Panc1 (cell line): ENCODE data around the gene AQP5. TPM values are rescaled to one million over a fixed set of nuclear protein-coding genes. Genes with fewer than 3 reads are reported as not detected.

Experiments used
- ATAC-seq: fragments of 200-7000 bp; cut with Tn5 transposase; 2 replicates; pipeline ENCODE4 v1.9.1; 2020; ENCODE audit warnings: mild to moderate bottlenecking, moderate library complexity
- BruUV-seq: library from RNA; stranded (reverse); fragments of 400-500 nt; replicated peaks from 2 replicates; lab custom pipeline; 2021; lab: Mats Ljungman, UMichigan
- CTCF ChIA-PET: fragments of 300-600 bp; sonication (Branson Sonifier 250); formaldehyde crosslinking; loops from one replicate; lab custom pipeline; 2022; ENCODE audit warnings: antibody characterized with exemption; lab: Charles Lee
- POLR2A ChIA-PET: fragments of 300-600 bp; sonication (Branson Sonifier 250); formaldehyde crosslinking; loops from one replicate; lab custom pipeline; 2022; ENCODE audit warnings: antibody characterized with exemption; lab: Charles Lee
- DNase-seq: peaks from one replicate; pipeline ENCODE4 v3.0.0-alpha.2; 2010; ENCODE audit warnings: low read depth, low spot score
- H3K27ac ChIP-seq: 2 replicates; pipeline ENCODE4 v1.5.1; 2011; ENCODE audit warnings: mild to moderate bottlenecking, low read length, inconsistent platforms
- H3K27me3 ChIP-seq: fragments of 200-500 bp; sonication (Bioruptor generic); 2 replicates; pipeline ENCODE4 v1.6.0; 2014; ENCODE audit warnings: low read length, inconsistent platforms; ENCODE audit not compliant: control insufficient read depth, insufficient read depth
- H3K36me3 ChIP-seq: fragments of 200-500 bp; sonication (Bioruptor generic); 2 replicates; pipeline ENCODE4 v1.5.1; 2014; ENCODE audit warnings: inconsistent platforms, mild to moderate bottlenecking, low read length, moderate library complexity; ENCODE audit not compliant: control insufficient read depth, insufficient read depth
- H3K4me1 ChIP-seq: 2 replicates; pipeline ENCODE4 v1.5.1; 2011; ENCODE audit warnings: inconsistent platforms, mild to moderate bottlenecking, low read length, moderate library complexity; ENCODE audit not compliant: control insufficient read depth, insufficient read depth
- H3K4me3 ChIP-seq, 2 experiments: 2 replicates each; pipeline ENCODE4 v1.5.1; 2011 to 2012; ENCODE audit warnings: low read depth in 2 of 2, low read length in 2 of 2, mild to moderate bottlenecking in 2 of 2, inconsistent platforms in 1 of 2, moderate library complexity in 1 of 2
- H3K9me3 ChIP-seq: fragments of 200-500 bp; sonication (Bioruptor generic); 2 replicates; pipeline ENCODE4 v1.5.1; 2014; ENCODE audit warnings: low read depth, mild to moderate bottlenecking, inconsistent platforms, low read length, moderate library complexity; ENCODE audit not compliant: control insufficient read depth, insufficient read depth
- CTCF ChIP-seq: fragments of 450-650 bp; IDR thresholded peaks from 2 replicates; pipeline ENCODE4 v1.5.1; 2017; ENCODE audit warnings: mild to moderate bottlenecking
- POLR2AphosphoS5 ChIP-seq: IDR thresholded peaks from 2 replicates; pipeline ENCODE4 v1.6.1; 2012; ENCODE audit warnings: mild to moderate bottlenecking, low read depth, low read length, moderate library complexity
- REST ChIP-seq, 2 experiments: IDR thresholded peaks; 2 replicates each; pipeline ENCODE4 v1.6.1; 2011 to 2012; ENCODE audit warnings: low read depth in 2 of 2, control low read depth in 1 of 2, low read length in 1 of 2, mild to moderate bottlenecking in 1 of 2, moderate library complexity in 1 of 2; ENCODE audit not compliant: insufficient read depth in 1 of 2
- SIN3A ChIP-seq: IDR thresholded peaks from 2 replicates; pipeline ENCODE4 v1.6.1; 2012; ENCODE audit warnings: low read depth, mild to moderate bottlenecking, low read length, moderate library complexity, borderline replicate concordance; ENCODE audit not compliant: insufficient read depth
- TCF7L2 ChIP-seq: IDR thresholded peaks from 2 replicates; pipeline ENCODE4 v1.6.1; 2011; ENCODE audit warnings: mild to moderate bottlenecking, low read depth, low read length, inconsistent platforms
- in situ Hi-C: cut with HindIII; loops from 2 replicates; pipeline ENCODE4 v1.10.0; 2016; ENCODE audit warnings: low sequenced_read_pairs, low pct_unique_long_range_greater_than_20kb
- intact Hi-C: fragments of 100-400 bp; cut with micrococcal nuclease; formaldehyde crosslinking; loops from one replicate; pipeline ENCODE4 v1.10.0; 2022; ENCODE audit not compliant: unreplicated experiment
- total RNA-seq: library from RNA; stranded (reverse); gene quantifications from one replicate; pipeline ENCODE4 v1.2.1, GENCODE V29; 2021; ENCODE audit not compliant: unreplicated experiment

Gene AQP5
- total RNA-seq, 1 experiment from 2014 or later, result 0.72 TPM

- intact Hi-C loops, result no loop called here
- peaks cover 4% of the 10 kb centered on the region for H3K4me1 ChIP-seq
- in situ Hi-C loops, result no loop called here
- no peaks in the 10 kb centered on the region for H3K36me3 ChIP-seq
- TF ChIP-seq CTCF, result no peak
- TF ChIP-seq TCF7L2, result no peak
- no peak for TF ChIP-seq POLR2AphosphoS5
- no peak for TF ChIP-seq REST (IDR thresholded peaks at IDR 0.05; ENCODE audit: insufficient read depth in 1 of 2, low read depth in 2 of 2, low read length in 1 of 2)
- no peak for TF ChIP-seq SIN3A
- no peaks in the 10 kb centered on the region for H3K9me3 ChIP-seq
- CTCF ChIA-PET, result interaction anchor here (0.6 to 0.7 kb wide), 2 partner anchors 58 kb away, joined by 5 read pairs; no protein-coding TSS in a partner anchor
- no peaks in the 10 kb centered on the region for H3K27me3 ChIP-seq
- DNase-seq (no peak), ATAC-seq (no peak)
- POLR2A ChIA-PET, result no interaction called here
- H3K27ac ChIP-seq, result no peak overlapping the region
- BruUV-seq, result no TSS peak
- H3K4me3 ChIP-seq, result no peak overlapping the region
These were observed 19.1 kb downstream of the AQP5 start for GRCh38 chr12:49980501-49981349.

- intact Hi-C loops (no loop called here), in situ Hi-C loops (no loop called here)
- Histone ChIP-seq H3K27ac (no peak overlapping the region), H3K36me3 (peaks cover 3% of the 10 kb centered on the region; the same call in 1 of the 2 replicates), H3K9me3 (no peaks in the 10 kb centered on the region), H3K27me3 (no peaks in the 10 kb centered on the region), H3K4me1 (peaks cover 4% of the 10 kb centered on the region), H3K4me3 (no peak overlapping the region)
- ATAC-seq, result no peak
- CTCF ChIA-PET, result no interaction called here
- POLR2A ChIA-PET, result interaction anchor here (0.6 kb wide), 2 partner anchors 102 to 123 kb away, joined by 3 to 10 read pairs; partner anchors contain the start of gene SMARCD1
- BruUV-seq, result no TSS peak
- DNase-seq, result no peak
- TF ChIP-seq CTCF (no peak), SIN3A (no peak), POLR2AphosphoS5 (no peak), TCF7L2 (no peak), REST (IDR thresholded peaks at IDR 0.05; ENCODE audit: insufficient read depth in 1 of 2, low read depth in 2 of 2, low read length in 1 of 2) (no peak)
These were observed 20.8 kb downstream of the AQP5 start for GRCh38 chr12:49982246-49983087.
